H1 (cell line): ENCODE results near the gene SHISA9.

Source experiments
- CTCF ChIP-seq, 3 experiments: IDR thresholded peaks; 1 replicate in 2 of 3; 2 replicates in 1 of 3; pipeline versions ENCODE4 v1.5.1 to v1.6.1; 2011; ENCODE audit warnings: low read length in 3 of 3, mild to moderate bottlenecking in 3 of 3, inconsistent platforms in 2 of 3, low read depth in 1 of 3, moderate library complexity in 1 of 3; ENCODE audit not compliant: insufficient read depth in 1 of 3; ENCODE audit errors: control extremely low read depth in 1 of 3
- KDM5A ChIP-seq: fragments of 200-600 bp; IDR thresholded peaks from 2 replicates; pipeline ENCODE4 v1.7.1; 2012; ENCODE audit warnings: mild to moderate bottlenecking, low read length, inconsistent platforms, mixed read lengths
- PHF8 ChIP-seq: fragments of 200-600 bp; sonication (generic); conservative IDR thresholded peaks from 2 replicates; pipeline ENCODE4 v1.7.1; 2012; ENCODE audit warnings: low read depth, mild to moderate bottlenecking, inconsistent platforms, low read length, moderate library complexity
- YY1 ChIP-seq: IDR thresholded peaks from 2 replicates; pipeline ENCODE4 v1.6.1; 2011; ENCODE audit warnings: low read depth, mild to moderate bottlenecking, low read length

- TF ChIP-seq CTCF (IDR thresholded peaks at IDR 0.05; ENCODE audit: control extremely low read depth in 1 of 3, insufficient read depth in 1 of 3, low read depth in 1 of 3, low read length in 3 of 3): no peak
- TF ChIP-seq PHF8: no peak
- no peak for TF ChIP-seq YY1
- TF ChIP-seq KDM5A: no peak
Measured at GRCh38 chr16:12878973-12879372, 22.4 kb upstream of the SHISA9 start.
